Karpas-422 (cell line): ENCODE results near the gene ZNF771. TPM values are rescaled to one million over a fixed set of nuclear protein-coding genes. Genes with fewer than 3 reads are reported as not detected.

Source experiments
- DNase-seq: peaks from one replicate; pipeline ENCODE4 v3.0.0-alpha.2; 2015
- H2AFZ ChIP-seq: fragments of 200-600 bp; sonication (generic); 2 replicates; pipeline ENCODE4 v1.6.1; 2014; ENCODE audit warnings: antibody characterized with exemption, low read length, mixed read lengths
- H3K27ac ChIP-seq: fragments of 200-600 bp; sonication (generic); 2 replicates; pipeline ENCODE4 v1.5.1; 2014; ENCODE audit warnings: mild to moderate bottlenecking, low read length, moderate library complexity
- H3K27me3 ChIP-seq: fragments of 200-600 bp; sonication (generic); 2 replicates; pipeline ENCODE4 v1.6.1; 2014; ENCODE audit warnings: low read length, mixed read lengths
- H3K36me3 ChIP-seq: fragments of 200-600 bp; sonication (generic); 2 replicates; pipeline ENCODE4 v1.6.1; 2014; ENCODE audit warnings: low read length, mixed read lengths; ENCODE audit not compliant: insufficient read depth
- H3K4me1 ChIP-seq: fragments of 200-600 bp; sonication (generic); 2 replicates; pipeline ENCODE4 v1.6.1; 2014; ENCODE audit warnings: mild to moderate bottlenecking, low read length, mixed read lengths
- H3K4me2 ChIP-seq: fragments of 200-600 bp; sonication (generic); 2 replicates; pipeline ENCODE4 v1.6.1; 2014; ENCODE audit warnings: low read length, low read depth, mild to moderate bottlenecking; ENCODE audit not compliant: poor library complexity, severe bottlenecking
- H3K4me3 ChIP-seq: fragments of 200-600 bp; sonication (generic); 2 replicates; pipeline ENCODE4 v1.5.1; 2014; ENCODE audit warnings: mild to moderate bottlenecking, antibody characterized with exemption, low read length, mixed read lengths
- H3K79me2 ChIP-seq: fragments of 200-600 bp; sonication (generic); 2 replicates; pipeline ENCODE4 v1.6.1; 2014; ENCODE audit warnings: mild to moderate bottlenecking, low read length, mixed read lengths
- H3K9ac ChIP-seq: fragments of 200-600 bp; sonication (generic); 2 replicates; pipeline ENCODE4 v1.6.0; 2014; ENCODE audit warnings: low read length
- H3K9me2 ChIP-seq: fragments of 200-600 bp; sonication (generic), shearing (Covaris generic); replicated peaks from 2 replicates; pipeline ENCODE4 v1.6.0; 2014; ENCODE audit warnings: mild to moderate bottlenecking, low read length, moderate library complexity; ENCODE audit not compliant: insufficient read depth
- H3K9me3 ChIP-seq: fragments of 300-700, 200-600 bp; sonication (generic); 2 replicates; pipeline ENCODE4 v1.6.1; 2014; ENCODE audit warnings: low read length, mixed read lengths
- H4K20me1 ChIP-seq: fragments of 200-600 bp; sonication (generic); 2 replicates; pipeline ENCODE4 v1.6.1; 2014; ENCODE audit warnings: mild to moderate bottlenecking, antibody characterized with exemption, low read length, low read depth; ENCODE audit not compliant: insufficient read depth
- total RNA-seq: library from RNA; depleted of rRNA; stranded (reverse); fragments of >200 nt; shearing (Covaris generic); gene quantifications from 2 replicates; pipeline ENCODE4 v1.2.3, GENCODE V29; 2014; ENCODE audit warnings: low replicate concordance

The ZNF771 gene
- total RNA-seq, 1 experiment from 2014 or later, result 13.1 TPM

- Histone ChIP-seq H3K36me3 (peaks cover 27% of the 10 kb centered on the region), H3K4me2 (no peak overlapping the region)
- no peak for DNase-seq
These were observed 6.8 kb downstream of the ZNF771 start for GRCh38 chr16:30414159-30414558.

GRCh38 chr16:30416047-30416603 is 8.7 kb downstream of the ZNF771 start:
- no peaks in the 10 kb centered on the region for H3K9me3 ChIP-seq
- peak; percentile 58 for DNase-seq
- H3K9ac ChIP-seq, result peak overlapping the region; percentile 71
- H3K9me2 ChIP-seq, result no peaks in the 10 kb centered on the region
- peak overlapping the region; percentile 88 for H3K4me2 ChIP-seq
- no peak overlapping the region for H2AFZ ChIP-seq
- H3K27ac ChIP-seq, result peak overlapping the region; percentile 48
- peaks cover 36% of the 10 kb centered on the region for H3K4me1 ChIP-seq
- H3K27me3 ChIP-seq, result no peaks in the 10 kb centered on the region
- no peak overlapping the region for H3K4me3 ChIP-seq
- H4K20me1 ChIP-seq, result no peaks in the 10 kb centered on the region
- peaks cover 27% of the 10 kb centered on the region for H3K36me3 ChIP-seq
- peaks cover 25% of the 10 kb centered on the region for H3K79me2 ChIP-seq

More at GRCh38 chr16:30414159-30414558, 6.8 kb downstream of the ZNF771 start:
- Histone ChIP-seq H3K9me2 (no peaks in the 10 kb centered on the region), H2AFZ (no peak overlapping the region), H3K4me1 (peaks cover 49% of the 10 kb centered on the region), H3K27me3 (no peaks in the 10 kb centered on the region), H3K4me3 (no peak overlapping the region), H4K20me1 (no peaks in the 10 kb centered on the region), H3K9me3 (no peaks in the 10 kb centered on the region), H3K27ac (no peak overlapping the region), H3K9ac (no peak overlapping the region), H3K79me2 (peaks cover 36% of the 10 kb centered on the region)

- Histone ChIP-seq H3K9me2 (no peaks in the 10 kb centered on the region), H3K36me3 (peaks cover 21% of the 10 kb centered on the region), H3K4me2 (peak overlapping the region; percentile 88), H3K4me1 (peaks cover 31% of the 10 kb centered on the region), H3K79me2 (peaks cover 17% of the 10 kb centered on the region), H3K27me3 (no peaks in the 10 kb centered on the region), H3K9ac (peak overlapping the region; percentile 71), H3K4me3 (peak overlapping the region; percentile 70), H4K20me1 (no peaks in the 10 kb centered on the region), H3K9me3 (no peaks in the 10 kb centered on the region), H3K27ac (peak overlapping the region; percentile 50), H2AFZ (no peak overlapping the region)
- no peak for DNase-seq
These were observed 9.5 kb downstream of the ZNF771 start for GRCh38 chr16:30416624-30417528.

GRCh38 chr16:30417529-30418349 is 10.3 kb downstream of the ZNF771 start:
- Histone ChIP-seq H3K36me3 (peaks cover 15% of the 10 kb centered on the region; the same call in 1 of the 2 replicates), H3K4me1 (peaks cover 26% of the 10 kb centered on the region), H3K9ac (peak overlapping the region; percentile 71), H3K4me2 (peak overlapping the region; percentile 88), H3K9me2 (no peaks in the 10 kb centered on the region), H3K4me3 (peak overlapping the region; percentile 70), H3K27me3 (no peaks in the 10 kb centered on the region), H3K27ac (peak overlapping the region; percentile 50), H3K9me3 (no peaks in the 10 kb centered on the region), H3K79me2 (peaks cover 10% of the 10 kb centered on the region; the same call in 1 of the 2 replicates), H2AFZ (no peak overlapping the region), H4K20me1 (no peaks in the 10 kb centered on the region)
- peak; percentile 98 for DNase-seq

GRCh38 chr16:30418350-30419181 is 11.2 kb downstream of the ZNF771 start:
- no peaks in the 10 kb centered on the region for H3K27me3 ChIP-seq
- peaks cover 11% of the 10 kb centered on the region; the same call in 1 of the 2 replicates for H3K36me3 ChIP-seq
- no peaks in the 10 kb centered on the region for H3K9me3 ChIP-seq
- H2AFZ ChIP-seq, result no peak overlapping the region
- H3K9ac ChIP-seq, result peak overlapping the region; percentile 61
- no peaks in the 10 kb centered on the region for H4K20me1 ChIP-seq
- peak; percentile 61 for DNase-seq
- peak overlapping the region; percentile 88 for H3K4me2 ChIP-seq
- peak overlapping the region; percentile 50 for H3K27ac ChIP-seq
- peaks cover 26% of the 10 kb centered on the region for H3K4me1 ChIP-seq
- H3K79me2 ChIP-seq, result peaks cover 5% of the 10 kb centered on the region; the same call in 1 of the 2 replicates
- no peaks in the 10 kb centered on the region for H3K9me2 ChIP-seq
- peak overlapping the region; percentile 70 for H3K4me3 ChIP-seq

- Histone ChIP-seq H3K4me1 (peaks cover 25% of the 10 kb centered on the region), H3K9me3 (no peaks in the 10 kb centered on the region), H3K9me2 (no peaks in the 10 kb centered on the region), H3K36me3 (peaks cover 9% of the 10 kb centered on the region; the same call in 1 of the 2 replicates), H2AFZ (no peak overlapping the region), H3K79me2 (peaks cover 8% of the 10 kb centered on the region), H3K27ac (no peak overlapping the region), H3K27me3 (no peaks in the 10 kb centered on the region), H3K9ac (no peak overlapping the region), H4K20me1 (no peaks in the 10 kb centered on the region), H3K4me3 (no peak overlapping the region), H3K4me2 (no peak overlapping the region)
- DNase-seq, result peak; percentile 36
These were observed 13.6 kb downstream of the ZNF771 start for GRCh38 chr16:30421010-30421409.

- Histone ChIP-seq H3K27me3 (no peaks in the 10 kb centered on the region), H3K4me1 (peaks cover 19% of the 10 kb centered on the region), H3K4me2 (peak overlapping the region; percentile 83), H3K36me3 (peaks cover 23% of the 10 kb centered on the region), H4K20me1 (0 out of 2 replicates have a peak, but pooled peaks cover 3% of the 10 kb centered on the region), H3K9me3 (no peaks in the 10 kb centered on the region), H2AFZ (no peak overlapping the region), H3K27ac (no peak overlapping the region), H3K9me2 (no peaks in the 10 kb centered on the region), H3K4me3 (no peak overlapping the region), H3K9ac (no peak overlapping the region), H3K79me2 (peaks cover 35% of the 10 kb centered on the region)
- no peak for DNase-seq
These were observed 20.6 kb downstream of the ZNF771 start for GRCh38 chr16:30428055-30428454.
